Body of pancreas (tissue), 4 donors: ENCODE data around the gene OR6Q1. TPM values are rescaled to one million over a fixed set of nuclear protein-coding genes. Genes with fewer than 3 reads are reported as not detected.
"Not testable (repeated sequence)": the region's sequence is repeated elsewhere in the genome, so short reads cannot be mapped to it uniquely, and the experiment has no call there.

ENCODE experiments used
- ATAC-seq: fragments of 150-250 bp; one replicate; pipeline ENCODE4 v1.9.1; 2016
- DNase-seq, 4 donors: peaks; one replicate each; pipeline ENCODE4 v3.0.0-alpha.2; 2019
- H3K27ac ChIP-seq, 4 donors: fragments of 200-600 bp; sonication (generic); 1 replicate in 3 of 4; 2 replicates in 1 of 4; pipeline versions ENCODE4 v1.5.1 to v1.6.1; 2016 to 2019; ENCODE audit warnings: mild to moderate bottlenecking in 1 of 4, mixed read lengths in 1 of 4, moderate library complexity in 1 of 4
- H3K27me3 ChIP-seq, 2 donors: fragments of 200-600 bp; sonication (generic); one replicate each; pipeline ENCODE4 v1.6.0; 2016; ENCODE audit warnings: mild to moderate bottlenecking in 1 of 2
- H3K36me3 ChIP-seq, 2 donors: fragments of 200-600 bp; sonication (generic); replicated peaks in 1 of 2; 2 replicates each; pipeline ENCODE4 v1.5.1; 2016; ENCODE audit warnings: low read depth in 2 of 2; ENCODE audit not compliant: insufficient read depth in 1 of 2
- H3K4me1 ChIP-seq: fragments of 200-600 bp; sonication (generic); one replicate; pipeline ENCODE4 v1.6.0; 2016
- H3K4me3 ChIP-seq, 2 donors: fragments of 200-600 bp; sonication (generic); 1 replicate in 1 of 2; 2 replicates in 1 of 2; pipeline ENCODE4 v1.5.1; 2016 to 2019
- H3K9me3 ChIP-seq, 3 donors: fragments of 200-600 bp; sonication (generic); 1 replicate in 2 of 3; 2 replicates in 1 of 3; pipeline ENCODE4 v1.5.1; 2016
- POLR2A ChIP-seq, 3 donors: fragments of 450-650 bp; IDR thresholded peaks; one replicate each; pipeline ENCODE4 v1.6.1; 2016; ENCODE audit warnings: antibody characterized with exemption in 3 of 3, mild to moderate bottlenecking in 2 of 3
- WGBS, 2 donors: methylation state at CpG; one replicate each; pipeline ENCODE4 v1.1.5; 2017; 5-methylcytosine and 5-hydroxymethylcytosine counted together
- intact Hi-C: fragments of 100-400 bp; cut with DNase I; formaldehyde crosslinking; loops from one replicate; pipeline ENCODE4 v1.15.1; 2023
- total RNA-seq, 2 donors: library from RNA; depleted of rRNA; stranded (reverse); fragments of >200 nt; gene quantifications; one replicate each; pipeline ENCODE4 v1.1.0, GENCODE V29; 2016
- TF ChIP-seq, protein P1 (sequence below), 7 experiments: fragments of 450-650 bp in 4 of 7; fragments of 200-600 bp in 3 of 7; sonication (generic) in 3 of 7; IDR thresholded peaks; one replicate each; pipeline ENCODE4 v1.5.1; 2016 to 2019; ENCODE audit warnings: antibody characterized with exemption in 7 of 7

The OR6Q1 gene, protein sequence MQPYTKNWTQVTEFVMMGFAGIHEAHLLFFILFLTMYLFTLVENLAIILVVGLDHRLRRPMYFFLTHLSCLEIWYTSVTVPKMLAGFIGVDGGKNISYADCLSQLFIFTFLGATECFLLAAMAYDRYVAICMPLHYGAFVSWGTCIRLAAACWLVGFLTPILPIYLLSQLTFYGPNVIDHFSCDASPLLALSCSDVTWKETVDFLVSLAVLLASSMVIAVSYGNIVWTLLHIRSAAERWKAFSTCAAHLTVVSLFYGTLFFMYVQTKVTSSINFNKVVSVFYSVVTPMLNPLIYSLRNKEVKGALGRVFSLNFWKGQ
- not detected for total RNA-seq

GRCh38 chr11:58030653-58031052, at the start of gene OR6Q1:
Gene OR6Q1, plus strand, starts transcription at chr11:58030953. Its CDS starts 0 bp downstream, at chr11:58030953.
- no peak for ATAC-seq
- Histone ChIP-seq H3K4me3 (no peak within 1 kb of the TSS), H3K27me3 (no peaks in the 10 kb centered on the region), H3K4me1 (peaks cover 22% of the 10 kb centered on the region), H3K9me3 (no peaks in the 10 kb centered on the region), H3K36me3 (no peaks in the 10 kb centered on the region), H3K27ac (peak within 1 kb of the TSS in 3 of 4 donors; percentile 30 to 78 (median 74))
- TF ChIP-seq, protein P1, sequence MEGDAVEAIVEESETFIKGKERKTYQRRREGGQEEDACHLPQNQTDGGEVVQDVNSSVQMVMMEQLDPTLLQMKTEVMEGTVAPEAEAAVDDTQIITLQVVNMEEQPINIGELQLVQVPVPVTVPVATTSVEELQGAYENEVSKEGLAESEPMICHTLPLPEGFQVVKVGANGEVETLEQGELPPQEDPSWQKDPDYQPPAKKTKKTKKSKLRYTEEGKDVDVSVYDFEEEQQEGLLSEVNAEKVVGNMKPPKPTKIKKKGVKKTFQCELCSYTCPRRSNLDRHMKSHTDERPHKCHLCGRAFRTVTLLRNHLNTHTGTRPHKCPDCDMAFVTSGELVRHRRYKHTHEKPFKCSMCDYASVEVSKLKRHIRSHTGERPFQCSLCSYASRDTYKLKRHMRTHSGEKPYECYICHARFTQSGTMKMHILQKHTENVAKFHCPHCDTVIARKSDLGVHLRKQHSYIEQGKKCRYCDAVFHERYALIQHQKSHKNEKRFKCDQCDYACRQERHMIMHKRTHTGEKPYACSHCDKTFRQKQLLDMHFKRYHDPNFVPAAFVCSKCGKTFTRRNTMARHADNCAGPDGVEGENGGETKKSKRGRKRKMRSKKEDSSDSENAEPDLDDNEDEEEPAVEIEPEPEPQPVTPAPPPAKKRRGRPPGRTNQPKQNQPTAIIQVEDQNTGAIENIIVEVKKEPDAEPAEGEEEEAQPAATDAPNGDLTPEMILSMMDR (IDR thresholded peaks at IDR 0.05) = no peak
- no peak for TF ChIP-seq POLR2A (IDR thresholded peaks at IDR 0.05)
- intact Hi-C loops = no loop called here
- DNase-seq = no peak

DNA sequence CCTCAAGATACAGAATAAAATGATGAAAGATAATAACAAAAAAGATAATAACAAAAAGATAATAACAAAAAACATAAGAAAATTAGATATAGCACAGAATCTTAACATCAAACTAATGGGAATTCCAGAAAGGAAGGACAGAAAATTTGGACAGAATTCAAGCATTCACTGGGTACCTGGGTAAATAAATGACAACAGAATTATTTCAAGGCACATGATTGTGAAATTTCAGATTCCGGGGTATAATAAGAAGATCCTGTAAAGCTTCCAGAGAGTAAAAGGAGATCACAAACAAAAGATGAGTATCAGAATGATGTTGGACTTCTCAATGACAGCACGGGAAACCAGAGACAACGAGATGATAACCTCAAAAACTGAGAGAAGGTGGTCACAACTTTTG, 49.2 kb upstream of the OR6Q1 start:
- no peaks in the 10 kb centered on the region for H3K36me3 ChIP-seq
- DNase-seq (no peak), ATAC-seq (no peak)
- 58 to 62% methylated on average over 3 of the region's 3 CpGs for WGBS, 2 donors
- no peak overlapping the region for H3K27ac ChIP-seq
- TF ChIP-seq, protein P1 (IDR thresholded peaks at IDR 0.05) = no peak
- TF ChIP-seq POLR2A (IDR thresholded peaks at IDR 0.05) = no peak
- no peaks in the 10 kb centered on the region for H3K9me3 ChIP-seq
- peaks cover 16% of the 10 kb centered on the region for H3K4me1 ChIP-seq
- H3K4me3 ChIP-seq = no peak overlapping the region
- intact Hi-C loops = no loop called here
- no peaks in the 10 kb centered on the region for H3K27me3 ChIP-seq

GRCh38 chr11:57982776-57983175, 48.0 kb upstream of the OR6Q1 start:
- no peak overlapping the region for H3K27ac ChIP-seq
- DNase-seq (no peak), ATAC-seq (no peak)
- H3K27me3 ChIP-seq = no peaks in the 10 kb centered on the region
- H3K36me3 ChIP-seq = no peaks in the 10 kb centered on the region
- no peaks in the 10 kb centered on the region for H3K9me3 ChIP-seq
- intact Hi-C loops = no loop called here
- H3K4me1 ChIP-seq = peaks cover 9% of the 10 kb centered on the region
- H3K4me3 ChIP-seq = no peak overlapping the region
- 75% methylated on average over 4 of the region's 4 CpGs for WGBS, 2 donors
- TF ChIP-seq, protein P1 (IDR thresholded peaks at IDR 0.05) = no peak
- no peak for TF ChIP-seq POLR2A (IDR thresholded peaks at IDR 0.05)

DNA sequence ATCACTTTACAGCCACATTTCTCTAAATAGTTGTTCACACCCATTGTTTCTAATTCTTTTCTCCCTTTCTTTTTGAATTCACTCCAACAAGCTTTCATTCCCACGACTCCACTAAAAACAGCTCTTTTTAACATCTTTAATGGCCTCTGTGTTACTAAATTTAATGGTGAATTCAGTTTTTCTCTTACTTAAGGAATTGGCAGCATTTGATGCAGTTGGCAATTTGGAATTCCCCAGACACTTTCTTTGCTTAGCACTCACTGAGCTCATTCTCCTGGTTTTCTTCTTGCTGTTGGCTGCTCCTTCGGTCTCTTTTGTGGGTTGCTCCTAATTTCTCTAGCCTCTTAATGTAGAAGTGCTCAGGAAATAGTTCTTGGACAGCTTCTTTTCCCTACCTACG, 47.6 kb upstream of the OR6Q1 start:
- Histone ChIP-seq H3K36me3 (no peaks in the 10 kb centered on the region), H3K4me3 (no peak overlapping the region), H3K27me3 (no peaks in the 10 kb centered on the region), H3K9me3 (no peaks in the 10 kb centered on the region), H3K27ac (no peak overlapping the region), H3K4me1 (peaks cover 9% of the 10 kb centered on the region)
- TF ChIP-seq, protein P1 (IDR thresholded peaks at IDR 0.05) = no peak
- no peak for TF ChIP-seq POLR2A (IDR thresholded peaks at IDR 0.05)
- no peak for ATAC-seq
- 66 to 71% methylated on average over 3 of the region's 3 CpGs for WGBS, 2 donors
- intact Hi-C loops = no loop called here
- DNase-seq = no peak

GRCh38 chr11:57999523-57999922, 31.2 kb upstream of the OR6Q1 start:
- H3K4me1 ChIP-seq, ATAC-seq, H3K9me3 ChIP-seq, DNase-seq, H3K27ac ChIP-seq, H3K36me3 ChIP-seq, intact Hi-C loops, H3K27me3 ChIP-seq, H3K4me3 ChIP-seq: not testable (repeated sequence)
- 74 to 100% methylated on average over 2 to 13 of the region's 13 CpGs for WGBS, 2 donors

DNA sequence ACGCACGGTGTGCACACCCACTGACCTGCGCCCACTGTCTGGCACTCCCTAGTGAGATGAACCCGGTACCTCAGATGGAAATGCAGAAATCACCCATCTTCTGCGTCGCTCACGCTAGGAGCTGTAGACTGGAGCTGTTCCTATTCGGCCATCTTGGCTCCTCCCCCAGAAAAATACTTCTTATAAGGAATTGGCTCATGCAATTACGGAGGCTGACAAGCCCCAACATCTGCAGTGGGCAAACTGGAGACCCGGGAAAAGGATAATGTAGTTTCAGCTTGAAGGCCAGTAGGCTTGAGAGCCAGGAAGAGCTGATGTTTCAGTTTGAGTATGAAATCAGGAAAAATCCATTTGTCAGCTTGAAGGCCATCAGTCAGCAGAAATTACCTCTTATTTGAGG, 30.7 kb upstream of the OR6Q1 start:
- H3K27me3 ChIP-seq, H3K27ac ChIP-seq, H3K4me3 ChIP-seq, ATAC-seq, H3K36me3 ChIP-seq, H3K9me3 ChIP-seq, H3K4me1 ChIP-seq, DNase-seq, intact Hi-C loops: not testable (repeated sequence)
- WGBS, 2 donors = 79 to 89% methylated on average over 5 to 8 of the region's 10 CpGs
